HG03025 (cell line): ENCODE data around the gene RINL.

Experiments used
- ATAC-seq: cut with Tn5 transposase; IDR thresholded peaks from one replicate; pipeline ENCODE4 v1.9.1; 2021; ENCODE audit warnings: mild to moderate bottlenecking, moderate library complexity; ENCODE audit not compliant: unreplicated experiment, low FRiP score

The RINL gene, protein sequence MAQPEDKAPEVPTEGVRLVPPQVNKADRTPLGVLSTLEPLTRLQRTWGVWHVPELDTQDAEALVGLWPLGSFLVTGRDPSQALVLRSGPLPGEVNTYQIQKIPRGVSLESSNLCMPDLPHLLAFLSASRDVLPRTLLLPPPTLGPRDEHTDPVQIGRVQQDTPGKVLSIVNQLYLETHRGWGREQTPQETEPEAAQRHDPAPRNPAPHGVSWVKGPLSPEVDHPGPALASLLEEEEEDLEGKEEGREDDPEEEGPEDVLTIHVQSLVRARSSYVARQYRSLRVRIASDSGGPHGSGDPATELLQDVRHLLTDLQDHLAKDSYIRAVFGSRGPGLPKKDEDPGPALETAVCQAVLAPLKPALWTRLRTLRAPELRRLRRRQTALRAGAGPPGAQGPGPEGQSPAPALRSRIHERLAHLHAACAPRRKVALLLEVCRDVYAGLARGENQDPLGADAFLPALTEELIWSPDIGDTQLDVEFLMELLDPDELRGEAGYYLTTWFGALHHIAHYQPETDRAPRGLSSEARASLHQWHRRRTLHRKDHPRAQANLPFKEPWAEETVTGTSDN

DNA sequence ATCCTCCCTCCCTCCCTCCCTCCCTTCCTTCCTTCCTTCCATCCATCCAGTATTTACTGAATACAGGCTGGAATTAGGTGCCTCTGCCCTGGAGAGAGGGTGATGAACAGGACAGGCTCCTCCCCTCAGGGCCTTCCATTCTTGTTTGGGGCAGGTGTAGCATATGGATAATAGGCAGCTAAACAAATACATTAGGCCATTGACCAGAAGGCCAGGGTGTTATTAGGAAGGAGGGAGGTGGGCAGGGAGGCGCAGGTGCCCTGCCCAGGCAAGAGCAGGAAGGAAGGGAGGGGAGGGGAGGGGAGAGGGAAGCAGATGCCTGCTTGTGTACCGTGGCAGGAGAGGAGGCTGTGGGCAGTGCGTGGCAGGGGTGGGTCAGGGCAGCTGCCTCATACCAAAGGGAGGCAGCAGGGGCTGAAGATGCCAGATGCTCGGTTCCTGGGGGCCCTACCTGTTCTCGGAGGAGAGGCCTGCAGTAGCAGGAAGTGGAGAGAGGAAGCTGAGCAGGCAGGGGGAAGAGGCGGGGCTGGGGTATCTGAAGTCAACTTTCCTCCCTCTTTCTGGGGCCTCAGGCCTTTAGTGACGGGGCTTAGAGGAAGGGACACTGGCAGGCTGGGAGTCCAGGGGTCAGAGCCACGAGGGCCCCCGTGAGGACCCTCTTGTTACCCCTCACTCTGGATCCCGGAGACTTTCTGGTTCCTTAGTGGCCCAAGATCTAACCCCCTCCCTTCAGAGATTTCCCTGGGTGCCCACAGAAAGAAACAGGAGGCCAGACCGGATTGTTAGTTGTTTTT lies at the start of gene RINL:
RINL (minus strand) TSS at position 495 of the 794 bp plus-strand sequence. CDS start 1,533 bp downstream, outside the sequence.
- ATAC-seq: no peak

DNA sequence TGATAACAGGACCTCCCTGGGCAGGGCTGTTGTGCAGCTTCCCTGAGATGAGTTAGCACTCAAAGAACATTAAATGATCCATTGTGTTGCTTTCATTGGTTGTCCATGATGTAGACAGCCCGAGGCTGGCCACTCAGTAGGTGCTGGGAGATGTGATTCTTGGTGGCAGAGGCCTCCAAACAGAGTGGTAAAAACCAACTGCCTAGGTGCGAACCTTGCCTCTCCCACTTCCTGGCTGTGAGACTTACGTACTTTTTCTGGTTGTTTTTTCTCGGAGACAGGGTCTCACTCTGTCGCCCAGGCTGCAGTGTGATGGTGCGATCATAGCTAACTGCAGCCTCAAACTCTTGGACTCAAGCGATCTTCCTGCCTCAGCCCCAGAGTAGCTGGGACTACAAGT lies 46.3 kb upstream of the RINL start:
- no peak for ATAC-seq

DNA sequence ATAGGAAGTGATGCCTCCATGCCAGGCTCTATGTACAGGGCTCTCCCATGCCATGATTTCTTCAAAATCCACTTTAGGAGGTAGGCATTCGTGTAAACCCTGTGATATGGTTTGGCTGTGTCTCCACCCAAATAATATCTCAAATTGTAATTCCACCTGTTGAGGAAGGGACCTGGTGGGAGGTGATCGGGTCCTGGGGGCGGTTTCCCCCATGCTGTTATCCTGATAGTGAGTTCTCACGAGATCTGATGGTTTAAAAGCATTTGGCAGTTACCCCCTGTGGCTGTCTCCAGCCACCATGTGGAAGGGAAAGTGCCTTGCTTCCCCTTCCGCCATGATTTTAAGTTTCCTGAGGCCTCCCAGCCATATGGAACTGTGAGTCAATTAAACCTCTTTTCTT lies 44.4 kb upstream of the RINL start:
- ATAC-seq: no peak

DNA sequence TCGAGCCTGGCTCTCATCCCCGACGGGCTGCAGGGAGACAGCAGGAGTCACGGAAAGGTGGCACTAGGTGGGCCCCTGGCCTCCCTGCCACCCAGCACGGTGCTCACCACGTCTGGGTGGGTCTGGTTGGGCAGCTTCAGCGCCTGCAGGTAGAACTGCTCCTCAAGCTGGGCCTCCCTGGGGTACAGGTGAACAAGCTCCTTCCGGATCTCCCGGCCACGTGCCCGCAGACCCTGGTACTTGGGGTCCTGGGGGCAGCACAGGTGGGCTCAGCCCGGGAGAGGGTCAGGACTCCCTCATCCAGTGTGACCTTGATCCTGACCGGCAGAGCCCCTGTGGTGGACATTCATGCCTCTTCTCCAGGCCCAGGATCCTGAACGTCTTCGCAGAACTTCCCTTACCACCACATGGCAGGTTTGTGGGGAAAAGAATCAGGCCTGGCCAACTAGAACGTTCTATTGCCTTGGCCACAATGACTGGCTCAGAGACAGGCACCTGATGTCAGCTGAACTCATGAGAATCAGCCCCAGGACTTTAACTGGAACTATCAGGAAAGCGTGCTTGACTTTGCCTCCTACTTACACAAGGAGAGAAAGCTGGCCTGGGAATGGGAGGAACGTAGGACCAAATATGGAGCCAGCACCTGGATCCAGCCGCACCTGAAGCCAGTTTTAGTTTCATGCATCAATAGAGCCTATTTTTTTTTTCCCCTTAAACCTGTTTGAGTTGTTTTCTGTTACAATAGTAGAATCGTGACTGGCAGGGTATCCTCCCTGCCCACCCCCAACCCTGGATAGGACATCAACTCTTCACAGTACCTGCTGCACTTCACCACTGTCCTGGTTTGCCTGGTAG lies 43.6 kb upstream of the RINL start:
- no peak for ATAC-seq

DNA sequence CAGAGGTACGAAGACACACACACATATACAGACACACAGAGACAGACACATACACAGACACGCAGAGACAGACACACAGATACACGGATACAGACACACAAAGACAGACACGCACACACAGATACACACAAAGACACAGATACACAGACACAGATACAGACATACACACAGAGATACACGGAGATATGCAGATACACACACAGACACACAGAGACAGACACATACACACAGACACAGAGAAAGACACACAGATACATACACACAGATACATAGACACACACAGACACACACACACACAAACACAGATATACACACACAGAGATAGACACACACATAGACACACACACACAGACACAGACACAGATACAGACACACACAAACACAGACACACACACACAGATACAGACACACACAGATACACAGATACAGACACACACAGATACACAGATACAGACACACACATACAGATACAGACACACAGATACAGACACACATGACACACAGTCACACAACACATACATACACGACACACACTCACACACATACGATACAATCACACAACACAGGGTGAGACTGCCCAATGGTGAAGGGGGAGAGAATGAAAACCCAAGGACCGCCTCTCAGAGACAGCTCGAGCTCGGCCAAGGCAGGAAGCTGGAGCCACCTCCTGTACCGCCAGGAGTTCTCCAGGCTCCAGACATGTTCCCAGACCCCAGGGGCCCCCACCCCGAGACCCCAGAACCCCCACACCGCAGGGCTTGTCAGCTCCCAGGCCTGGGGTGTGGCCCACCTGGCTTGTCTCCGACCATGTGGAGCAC lies 42.7 kb upstream of the RINL start:
- ATAC-seq: no peak

DNA sequence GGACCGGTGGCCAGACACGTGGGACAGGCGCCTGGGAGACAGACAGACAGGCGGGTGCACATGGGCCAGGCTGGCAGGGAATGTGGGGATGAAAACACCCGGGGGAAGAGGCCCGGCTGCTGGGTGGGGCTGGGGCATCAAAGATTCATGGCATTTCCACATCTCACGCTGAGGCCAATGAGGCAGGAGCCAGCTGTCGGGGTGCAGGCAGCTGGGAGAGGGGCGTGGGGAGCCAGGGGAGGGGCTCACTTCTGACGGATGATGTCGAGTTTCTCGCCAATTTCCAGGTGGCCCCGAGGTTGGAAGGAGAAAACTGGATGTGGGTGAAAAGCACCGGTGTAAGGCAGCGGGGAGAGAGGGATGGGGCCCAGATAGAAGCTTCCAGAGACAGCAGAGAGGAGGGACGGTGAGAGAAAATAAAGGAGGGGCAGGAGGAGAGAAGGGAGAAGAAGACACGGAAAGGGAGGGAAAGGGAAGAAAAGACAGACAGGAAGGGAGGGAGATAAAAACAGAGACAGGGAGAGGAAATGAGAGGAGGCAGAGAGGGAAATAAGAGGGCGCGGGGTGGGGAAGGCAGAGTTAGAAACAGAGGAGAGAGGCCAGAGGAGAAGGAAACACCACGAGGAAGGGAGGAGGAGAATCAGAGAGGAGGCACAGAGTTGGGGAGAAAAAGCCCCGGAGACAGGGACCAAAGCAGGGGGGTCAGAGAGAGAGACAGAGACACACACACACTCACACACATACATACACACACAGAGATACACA lies 41.9 kb upstream of the RINL start:
- no peak for ATAC-seq

DNA sequence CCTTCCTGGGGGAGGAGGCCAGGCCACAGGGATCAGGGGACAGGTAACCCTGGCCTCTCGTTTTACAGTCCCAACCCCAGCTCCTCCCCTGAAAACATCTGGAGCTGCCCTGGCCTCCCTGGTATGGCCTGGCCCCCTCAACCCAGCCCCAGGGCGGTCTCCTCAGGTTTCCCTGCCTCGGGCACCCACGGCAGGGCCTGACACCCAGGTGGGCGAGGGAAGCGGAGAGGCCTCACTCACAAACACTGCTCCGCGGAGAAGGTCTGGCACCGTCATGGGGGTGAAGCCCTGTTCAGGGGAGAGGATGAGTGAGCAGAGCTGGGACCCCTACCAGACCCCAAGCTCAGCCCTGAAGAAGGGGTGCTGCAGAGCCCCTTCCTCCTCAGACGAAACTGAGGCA lies 40.5 kb upstream of the RINL start:
- no peak for ATAC-seq

DNA sequence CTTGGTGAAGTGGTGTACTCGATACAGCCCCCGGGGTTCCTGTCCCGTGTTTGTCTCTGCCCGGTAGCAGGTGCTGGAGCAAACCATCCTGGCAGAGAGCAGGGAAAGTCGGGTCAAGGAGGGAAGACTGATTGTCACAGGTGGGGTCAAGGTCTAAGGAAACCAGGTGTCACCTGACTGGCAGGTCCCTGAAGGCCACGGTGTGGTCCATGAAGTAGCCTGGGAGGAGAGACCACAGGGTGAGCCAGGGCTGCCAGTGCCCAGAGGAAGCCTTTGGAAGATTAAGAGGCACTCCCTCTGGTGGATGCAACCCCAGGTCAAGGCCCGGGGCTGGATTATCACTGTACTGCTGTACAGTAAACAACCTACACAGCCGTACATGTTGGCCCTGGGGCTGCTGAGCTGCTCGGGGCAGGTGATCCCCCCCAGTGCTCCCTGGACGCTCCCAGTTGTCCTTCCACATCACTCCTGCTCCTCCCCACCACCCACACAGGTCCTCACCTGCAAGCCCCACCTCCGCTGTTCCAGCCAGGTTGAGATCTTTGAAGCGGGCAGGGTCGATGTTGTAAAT lies 39.9 kb upstream of the RINL start:
- no peak for ATAC-seq

DNA sequence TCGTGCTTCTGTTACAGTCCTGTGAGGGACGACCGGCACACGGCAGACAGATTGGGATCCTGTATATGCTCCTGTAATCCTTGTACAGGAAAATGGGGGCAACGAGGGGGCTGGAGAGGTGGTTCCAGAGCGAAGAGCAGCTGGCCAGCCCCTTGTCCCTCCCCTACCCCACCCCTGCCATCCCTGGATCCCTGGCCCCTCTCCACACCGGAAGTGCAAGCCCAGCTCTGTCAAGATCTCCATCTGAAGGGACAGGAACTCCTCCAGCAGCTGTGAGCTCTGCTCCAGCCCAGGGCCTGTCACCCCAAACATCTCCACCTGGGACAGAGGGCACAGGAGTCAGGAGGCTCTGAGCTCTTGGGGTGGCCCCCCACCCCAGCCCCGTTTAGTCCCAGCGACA lies 39.4 kb upstream of the RINL start:
- no peak for ATAC-seq

DNA sequence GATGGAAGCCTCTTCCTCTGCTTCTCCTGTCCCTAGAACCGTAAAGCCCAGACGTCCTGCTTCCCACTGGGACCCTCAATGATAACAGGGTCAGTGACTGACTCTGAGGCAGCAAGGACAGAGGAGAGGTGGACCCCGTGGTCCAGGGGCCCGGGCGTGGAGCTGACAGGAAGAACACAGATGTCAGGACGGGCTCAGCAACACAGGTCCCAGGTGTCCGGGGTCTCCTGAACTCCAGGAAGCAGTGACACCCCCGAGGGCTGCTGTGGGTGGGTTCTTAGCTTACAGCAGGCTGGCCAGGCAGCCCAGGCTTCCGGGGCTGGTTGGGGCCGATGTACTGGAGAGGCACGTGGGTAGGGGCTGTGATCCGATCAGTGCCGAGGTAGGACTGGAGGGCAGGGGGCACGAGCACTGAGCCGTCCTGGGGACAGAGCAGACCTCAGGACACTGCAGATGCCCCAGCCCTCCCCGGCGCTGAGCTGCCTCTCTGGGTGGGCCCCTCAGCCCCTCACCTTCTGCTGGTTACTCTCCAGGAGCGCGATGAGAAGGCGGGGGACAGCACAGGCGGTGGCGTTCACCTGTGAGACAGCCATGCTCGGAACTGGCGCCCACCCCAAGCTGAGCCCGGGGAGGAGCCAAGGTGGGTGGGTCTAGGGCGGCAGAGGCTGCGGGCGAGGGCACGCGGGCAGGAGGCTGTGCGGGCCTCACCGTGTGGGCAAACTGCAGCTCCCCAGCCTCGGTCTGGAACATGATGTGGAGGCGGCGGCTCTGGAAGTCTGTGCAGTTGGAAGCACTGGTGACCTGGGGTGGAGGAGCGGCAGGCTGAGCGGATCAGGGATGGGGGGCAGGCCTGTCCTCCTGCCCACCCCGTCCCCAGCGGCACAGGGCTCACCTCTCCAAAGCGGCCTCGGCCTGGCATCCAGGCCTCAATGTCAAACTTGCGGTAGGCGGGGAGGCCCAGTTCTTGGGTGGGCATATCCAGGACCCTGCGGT lies 37.5 kb upstream of the RINL start:
- no peak for ATAC-seq

DNA sequence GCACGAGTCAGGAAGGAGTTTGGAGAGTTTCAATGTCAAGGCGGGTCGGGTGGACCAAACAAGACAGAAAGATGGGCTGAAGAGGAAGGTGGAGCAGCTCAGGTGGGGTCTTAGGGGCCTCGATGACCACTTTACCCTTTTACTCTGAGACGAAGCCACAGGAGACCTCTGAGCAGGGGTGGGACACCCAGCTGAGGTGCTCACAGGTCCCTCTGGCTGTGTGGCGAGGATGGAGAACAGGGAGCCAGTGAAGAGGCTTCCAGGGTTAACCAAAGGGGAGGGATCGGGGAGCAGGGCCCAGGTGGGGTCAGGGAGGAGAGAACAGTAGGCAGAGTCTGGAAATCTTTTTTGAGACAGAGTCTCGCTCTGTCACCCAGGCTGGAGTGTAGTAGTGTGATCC lies 35.9 kb upstream of the RINL start:
- ATAC-seq: no peak

DNA sequence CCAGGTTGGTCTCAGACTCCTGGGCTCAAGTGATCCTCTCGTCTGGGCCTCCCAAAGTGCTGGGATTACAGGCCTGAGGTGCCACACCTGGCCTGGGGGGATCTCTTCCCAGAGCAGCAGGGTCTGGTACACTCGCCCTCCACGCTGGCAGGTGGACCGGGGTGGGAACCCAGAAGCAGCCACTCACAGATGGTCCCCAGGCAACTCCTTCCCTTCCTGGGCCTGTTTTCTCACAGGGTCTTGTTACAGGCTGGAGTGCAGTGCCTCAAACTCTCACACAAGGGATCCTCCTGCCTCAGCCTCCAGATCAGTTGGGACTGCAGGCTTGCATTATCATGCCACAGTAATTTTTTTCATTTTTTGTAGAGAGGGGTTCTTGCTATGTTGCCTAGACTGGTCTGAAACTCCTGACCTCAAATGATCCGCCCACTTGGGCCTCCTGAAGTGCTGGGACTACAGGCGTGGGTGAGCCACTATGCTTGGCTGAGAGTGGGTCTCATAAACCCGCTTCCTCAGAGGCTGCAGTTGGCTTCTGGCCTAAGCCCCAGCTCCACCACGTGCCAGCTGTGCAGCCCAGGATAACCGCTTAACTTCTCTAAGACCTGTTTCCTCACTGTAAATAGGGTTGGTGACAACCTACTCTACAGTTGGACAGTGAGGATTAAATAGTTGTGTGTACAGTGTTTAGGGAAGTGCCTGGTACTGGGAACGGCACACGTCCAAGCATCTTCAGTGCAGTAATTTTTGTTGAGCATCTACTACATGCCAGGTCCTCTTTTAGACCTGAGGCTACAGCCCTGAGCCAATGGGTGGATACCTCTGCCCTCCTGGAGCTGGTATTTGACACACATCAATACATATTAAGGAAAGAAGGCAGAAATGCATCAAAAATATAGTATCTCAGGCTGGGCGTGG lies 34.8 kb upstream of the RINL start:
- no peak for ATAC-seq

DNA sequence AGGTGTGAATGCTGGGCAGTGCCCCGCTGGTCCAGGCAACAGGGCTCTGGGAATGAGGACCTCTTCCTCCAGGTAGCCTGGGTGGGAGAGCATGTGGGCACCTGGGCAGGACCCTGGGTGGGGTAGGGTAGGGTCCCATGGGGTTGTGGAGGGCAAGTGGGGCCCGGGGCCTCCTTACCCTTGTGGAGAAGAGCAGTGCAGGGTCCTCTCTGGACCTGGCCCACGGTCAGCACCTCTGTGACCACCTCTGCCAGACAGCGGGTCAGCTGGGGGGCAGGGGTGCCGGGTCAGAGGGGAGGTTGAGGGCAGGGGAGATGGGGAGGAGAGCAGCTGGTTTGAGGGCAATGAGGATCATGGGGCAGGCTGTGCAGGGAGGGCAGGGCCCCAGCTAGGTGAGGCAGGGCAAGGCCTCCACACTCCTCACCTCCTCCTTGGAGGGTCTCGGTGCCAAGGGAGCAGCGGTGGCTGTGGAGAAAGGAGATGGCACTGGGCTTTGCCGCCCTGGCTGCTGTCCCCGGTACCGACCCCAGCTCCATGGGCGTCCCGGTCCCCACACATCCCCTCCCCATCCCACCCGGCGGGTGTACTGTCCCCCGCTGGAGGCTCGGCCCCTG lies 33.4 kb upstream of the RINL start:
- ATAC-seq: no peak

DNA sequence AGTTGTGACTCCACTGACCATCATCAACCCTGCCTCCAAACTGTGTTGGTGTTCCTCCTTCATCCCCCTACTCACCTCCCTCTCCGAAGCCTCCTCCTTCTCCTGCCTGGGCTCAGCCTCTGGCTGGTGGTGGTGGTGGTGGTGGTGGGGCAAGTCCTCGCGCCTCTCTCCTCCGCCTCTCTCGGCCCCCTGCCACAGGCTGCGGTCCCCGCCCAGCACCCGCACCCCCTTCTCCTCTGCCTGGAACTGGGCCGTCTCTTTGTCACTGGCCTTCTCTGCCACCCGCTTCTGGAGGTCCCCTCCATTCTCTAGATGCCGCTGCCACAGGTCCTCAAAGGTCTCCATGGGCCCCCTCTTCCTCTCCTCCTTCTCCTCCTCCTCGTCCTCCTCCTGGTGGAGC lies 32.4 kb upstream of the RINL start:
- ATAC-seq: no peak

DNA sequence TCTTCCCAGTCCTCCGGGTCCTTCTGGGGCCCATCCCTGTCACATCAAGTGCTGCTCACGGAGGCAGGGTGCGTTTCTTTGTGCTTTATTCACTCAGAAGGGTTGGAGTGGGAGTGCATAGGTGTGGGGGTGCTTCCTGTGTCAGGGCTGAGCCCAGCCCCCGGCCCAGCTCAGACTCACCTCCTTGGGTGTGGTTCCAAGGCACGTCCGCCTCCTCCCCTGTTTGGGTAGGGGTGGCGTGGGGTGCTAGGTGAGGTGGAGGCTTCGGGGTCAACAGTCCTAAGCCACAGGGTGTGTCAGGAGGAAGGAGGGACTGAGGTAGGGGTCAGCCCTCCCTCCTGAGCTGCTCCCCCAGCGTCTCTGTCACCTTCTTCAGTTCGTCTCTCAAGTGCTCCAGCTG lies 30.8 kb upstream of the RINL start:
- ATAC-seq: no peak

DNA sequence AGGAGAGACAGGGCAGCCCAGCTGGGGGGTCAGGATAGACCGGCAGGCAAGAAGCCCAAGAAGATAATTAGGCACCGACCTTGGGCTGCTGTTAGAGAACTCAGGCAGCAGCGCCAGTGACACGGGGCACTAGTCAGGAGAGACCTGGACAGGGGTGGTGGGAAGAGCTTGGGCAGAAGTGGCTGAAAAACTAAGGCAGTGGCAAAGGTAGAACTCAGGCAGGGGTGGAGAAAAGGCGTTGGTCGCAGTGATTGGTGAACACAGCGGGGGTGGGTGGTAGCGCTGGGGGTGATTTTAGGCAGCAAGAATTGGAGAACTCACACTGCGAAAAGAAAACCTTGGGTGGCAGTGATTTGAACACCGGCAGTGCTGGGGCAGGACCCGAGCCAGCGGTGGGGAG lies 29.6 kb upstream of the RINL start:
- no peak for ATAC-seq
